ENCODE data around the gene WFIKKN2.

DNA sequence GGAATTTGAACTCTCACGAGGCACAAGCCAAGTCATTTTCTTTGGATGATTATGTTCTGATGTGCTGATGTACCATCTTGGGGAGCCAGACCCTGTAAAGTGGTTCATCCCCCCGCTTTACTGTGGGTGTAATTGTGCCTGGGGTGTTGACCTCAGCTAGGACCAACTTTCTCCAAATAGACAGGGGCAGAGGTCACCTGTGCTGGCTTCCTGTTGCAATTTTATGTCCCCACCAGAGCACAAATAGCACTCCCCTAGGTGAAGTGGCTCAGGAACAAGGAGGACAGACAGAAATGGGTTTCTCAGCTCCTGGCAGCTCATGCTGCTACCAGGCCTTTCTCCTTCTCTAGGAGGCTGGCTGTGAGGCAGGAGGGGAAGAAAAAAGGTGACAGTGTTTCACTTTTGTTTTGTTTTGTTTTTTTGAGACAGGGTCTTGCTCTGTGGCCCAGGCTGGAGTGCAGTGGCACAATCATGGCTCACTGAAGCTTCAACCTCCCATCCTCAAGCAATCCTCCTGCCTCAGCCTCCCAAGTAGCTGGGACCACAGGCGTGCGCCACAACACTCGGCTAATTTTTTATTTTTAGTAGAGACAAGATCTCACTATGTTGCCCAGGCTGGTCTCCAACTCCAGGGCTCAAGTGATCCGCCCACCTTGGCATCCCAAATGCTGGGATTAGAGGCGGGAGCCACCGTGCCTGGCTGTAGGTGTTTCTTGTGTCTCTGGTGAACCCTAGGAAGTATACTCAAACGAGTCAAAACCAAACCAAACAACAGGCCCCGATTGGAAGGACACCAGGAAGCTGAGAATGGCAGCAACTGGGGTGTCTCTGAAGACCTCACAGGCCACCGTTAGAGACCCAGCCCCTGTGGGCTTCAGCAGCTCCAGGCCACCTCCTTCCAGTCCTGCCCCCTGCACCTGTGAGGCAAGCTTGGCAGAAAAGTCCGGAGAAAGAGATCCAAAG is 32.5 kb upstream of the WFIKKN2 start:
- TF ChIP-seq, protein P1, sequence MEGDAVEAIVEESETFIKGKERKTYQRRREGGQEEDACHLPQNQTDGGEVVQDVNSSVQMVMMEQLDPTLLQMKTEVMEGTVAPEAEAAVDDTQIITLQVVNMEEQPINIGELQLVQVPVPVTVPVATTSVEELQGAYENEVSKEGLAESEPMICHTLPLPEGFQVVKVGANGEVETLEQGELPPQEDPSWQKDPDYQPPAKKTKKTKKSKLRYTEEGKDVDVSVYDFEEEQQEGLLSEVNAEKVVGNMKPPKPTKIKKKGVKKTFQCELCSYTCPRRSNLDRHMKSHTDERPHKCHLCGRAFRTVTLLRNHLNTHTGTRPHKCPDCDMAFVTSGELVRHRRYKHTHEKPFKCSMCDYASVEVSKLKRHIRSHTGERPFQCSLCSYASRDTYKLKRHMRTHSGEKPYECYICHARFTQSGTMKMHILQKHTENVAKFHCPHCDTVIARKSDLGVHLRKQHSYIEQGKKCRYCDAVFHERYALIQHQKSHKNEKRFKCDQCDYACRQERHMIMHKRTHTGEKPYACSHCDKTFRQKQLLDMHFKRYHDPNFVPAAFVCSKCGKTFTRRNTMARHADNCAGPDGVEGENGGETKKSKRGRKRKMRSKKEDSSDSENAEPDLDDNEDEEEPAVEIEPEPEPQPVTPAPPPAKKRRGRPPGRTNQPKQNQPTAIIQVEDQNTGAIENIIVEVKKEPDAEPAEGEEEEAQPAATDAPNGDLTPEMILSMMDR (IDR thresholded peaks at IDR 0.05) = no peak
- no peak for TF ChIP-seq POLR2A (IDR thresholded peaks at IDR 0.05)

Data from uterus (tissue), 2 donors.